GM21515 (cell line): ENCODE results near the gene LRP5.
A peak's percentile ranks its signal among the peaks of the same experiment; 100 is the strongest.

ENCODE experiments used
- ATAC-seq: cut with Tn5 transposase; IDR thresholded peaks from one replicate; pipeline ENCODE4 v1.9.1; 2021; ENCODE audit not compliant: unreplicated experiment

Gene LRP5

DNA sequence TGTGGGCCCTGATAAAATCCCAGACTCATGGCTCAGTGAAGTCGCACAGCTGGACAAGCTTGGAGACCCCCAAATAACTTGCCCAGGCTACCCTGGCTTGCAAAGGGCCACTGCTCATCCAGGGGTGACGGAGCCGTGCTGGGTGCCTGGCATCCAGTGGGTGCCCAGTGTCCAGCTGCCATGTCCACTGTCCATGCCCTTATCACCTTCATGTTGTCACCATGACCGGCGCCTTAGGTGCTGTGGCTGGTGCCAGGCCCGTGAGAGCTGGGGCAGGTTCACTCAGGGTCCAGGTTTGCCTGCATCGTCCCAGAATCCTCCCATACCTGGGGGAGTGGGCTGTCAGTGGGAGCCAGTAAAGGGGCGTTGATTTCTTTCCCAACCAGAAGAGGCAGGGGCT lies 57.4 kb downstream of the LRP5 start:
- no peak for ATAC-seq

DNA sequence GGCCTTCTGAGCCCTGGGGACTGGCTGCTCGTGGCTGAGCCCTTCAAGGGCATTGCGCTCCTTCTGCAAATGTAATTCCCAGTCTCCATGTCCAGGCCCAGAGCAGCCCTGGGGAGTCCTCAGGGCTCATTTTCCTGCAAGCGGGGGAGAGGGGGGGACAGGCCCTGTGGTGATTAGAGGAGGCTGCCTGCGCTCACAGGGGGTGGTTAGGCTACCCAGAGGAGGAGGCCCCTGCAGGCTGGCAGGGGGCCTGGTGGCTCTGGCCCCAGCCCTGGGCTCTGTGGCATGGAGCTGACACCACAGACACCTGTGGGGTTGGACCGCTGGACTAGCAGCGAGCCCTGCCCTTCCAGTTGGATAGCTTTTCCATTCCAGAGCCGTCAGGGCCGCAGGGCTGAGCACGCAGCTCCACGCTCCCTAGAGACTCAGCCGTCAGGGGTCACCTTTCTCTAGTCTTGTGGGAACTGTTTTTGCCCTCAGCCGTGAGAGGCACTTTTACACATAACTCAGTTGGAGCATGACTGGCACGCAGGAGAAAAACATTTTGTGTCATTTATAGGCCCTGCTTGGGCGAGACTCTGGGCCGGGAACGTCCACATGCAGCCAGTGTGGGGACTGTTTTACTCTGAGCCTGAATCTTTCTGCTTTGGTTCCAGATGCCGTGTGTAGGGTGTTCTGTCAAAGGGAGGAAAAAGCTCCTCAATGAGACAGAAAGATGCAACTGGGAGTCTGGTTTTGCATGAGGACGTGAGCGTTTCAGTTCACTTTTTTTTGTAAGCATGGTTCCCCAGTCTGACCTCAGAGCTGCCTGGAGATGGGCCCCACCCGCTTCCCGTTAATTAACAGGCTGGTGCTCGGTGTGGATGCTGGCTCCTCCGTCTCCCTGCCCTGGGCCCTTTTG lies 58.1 kb downstream of the LRP5 start:
- ATAC-seq, result peak; percentile 71

DNA sequence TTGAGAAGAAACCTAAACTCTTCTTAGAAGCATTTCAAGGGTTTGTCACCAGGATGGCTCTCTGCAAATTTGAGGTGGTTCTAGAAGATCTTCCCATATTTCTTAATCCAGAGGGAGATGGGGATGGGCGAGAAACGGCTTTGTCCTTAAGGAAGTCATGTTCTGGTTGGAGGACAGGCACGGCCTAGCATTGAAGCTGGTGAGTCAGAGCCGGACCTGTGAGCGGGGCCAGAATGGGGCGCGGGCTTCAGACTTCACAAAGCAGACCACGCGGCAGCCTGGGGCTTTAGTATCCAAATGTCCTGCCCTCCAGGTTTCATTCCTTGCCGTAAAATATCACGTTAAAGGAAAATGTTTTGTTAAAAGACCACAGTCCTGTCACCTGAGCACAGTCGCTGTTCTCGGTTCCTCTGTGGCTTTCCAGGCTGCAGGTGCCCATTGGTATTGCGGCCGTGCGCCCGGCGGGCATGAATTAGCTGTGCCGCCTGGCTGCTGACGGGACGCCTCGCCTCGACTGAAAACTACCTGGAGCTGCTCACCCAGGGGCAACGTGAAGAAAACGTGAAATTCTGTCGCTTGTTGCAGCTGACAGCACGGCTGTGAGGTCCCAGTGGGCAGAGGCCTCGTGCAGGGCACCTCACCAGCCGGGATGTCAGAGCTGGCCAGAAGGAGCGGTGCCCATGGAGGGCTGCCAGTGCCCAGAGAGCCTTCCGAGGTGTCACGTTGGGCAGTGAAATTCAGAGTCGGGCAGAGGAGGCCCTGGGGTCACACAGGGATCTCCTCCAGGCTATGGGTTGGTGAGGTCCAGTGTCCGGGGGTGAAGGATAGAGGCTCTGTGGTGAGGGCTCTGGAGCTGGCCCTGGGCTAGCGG lies 59.0 kb downstream of the LRP5 start:
- ATAC-seq, result no peak

DNA sequence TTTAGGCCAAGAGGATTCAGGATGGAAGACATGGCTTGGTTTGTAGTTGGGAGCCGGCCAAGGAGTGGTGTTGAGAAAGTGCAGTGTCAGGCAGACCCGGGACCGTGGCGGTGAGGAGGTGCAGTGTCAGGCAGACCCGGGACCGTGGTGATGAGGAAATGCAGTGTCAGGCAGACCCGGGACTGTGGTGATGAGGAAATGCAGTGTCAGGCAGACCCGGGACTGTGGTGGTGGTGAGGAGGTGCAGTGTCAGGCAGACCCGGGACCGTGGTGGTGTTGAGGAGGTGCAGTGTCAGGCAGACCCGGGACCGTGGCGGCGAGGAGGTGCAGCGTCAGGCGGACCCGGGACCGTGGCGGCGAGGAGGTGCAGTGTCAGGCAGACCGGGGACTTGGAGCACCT lies 59.7 kb downstream of the LRP5 start:
- no peak for ATAC-seq

DNA sequence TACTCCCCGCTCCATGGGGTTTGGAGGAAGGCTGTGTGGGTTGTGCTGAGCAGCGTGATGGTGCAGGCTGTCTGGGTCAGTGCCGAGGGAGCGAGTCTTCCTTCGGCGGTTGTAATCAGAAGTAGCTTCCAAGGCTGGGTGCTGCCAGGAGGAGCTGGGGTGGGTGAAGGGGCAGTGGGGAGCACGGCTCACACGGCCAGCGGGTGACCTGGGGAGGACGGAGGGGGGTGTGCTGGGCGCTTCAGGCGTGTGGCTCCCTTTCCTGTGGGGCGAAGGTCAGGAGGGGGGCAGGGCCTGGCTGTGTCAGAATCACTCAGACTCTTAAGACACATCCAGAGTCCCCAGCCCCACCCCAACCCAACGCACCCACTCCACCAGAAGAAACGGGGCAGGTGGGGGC lies 60.2 kb downstream of the LRP5 start:
- no peak for ATAC-seq

DNA sequence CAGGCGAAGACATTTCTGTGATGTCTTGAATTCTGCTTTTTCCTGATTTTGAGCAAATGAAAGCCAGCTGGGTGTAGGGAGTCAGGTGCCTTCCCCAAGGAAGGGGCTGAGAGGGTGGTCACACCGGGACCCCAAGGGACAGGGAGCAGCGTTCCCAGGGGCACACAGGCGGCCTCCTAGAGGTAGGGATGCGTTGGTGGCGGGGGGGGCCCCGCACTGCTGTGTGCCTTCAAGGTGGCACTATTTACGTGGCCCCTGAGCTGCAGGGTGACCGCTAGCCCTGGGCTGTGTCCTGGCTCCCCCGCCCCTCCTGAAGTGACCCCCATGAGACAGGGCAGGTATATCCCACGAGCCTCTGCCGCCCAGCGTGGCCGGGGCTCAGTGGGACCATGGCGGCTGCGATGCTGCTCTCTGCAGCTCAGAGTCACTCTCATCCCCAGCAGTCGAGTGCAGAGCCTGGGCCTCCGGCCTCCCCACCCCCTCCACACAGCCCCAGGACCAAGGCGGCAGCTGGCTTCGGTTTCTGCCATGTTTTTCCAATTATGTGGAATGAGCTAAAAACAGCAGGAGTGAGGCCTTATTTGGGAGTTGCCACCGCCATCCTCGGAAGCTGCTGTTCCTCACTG lies 60.9 kb downstream of the LRP5 start:
- ATAC-seq, result no peak

DNA sequence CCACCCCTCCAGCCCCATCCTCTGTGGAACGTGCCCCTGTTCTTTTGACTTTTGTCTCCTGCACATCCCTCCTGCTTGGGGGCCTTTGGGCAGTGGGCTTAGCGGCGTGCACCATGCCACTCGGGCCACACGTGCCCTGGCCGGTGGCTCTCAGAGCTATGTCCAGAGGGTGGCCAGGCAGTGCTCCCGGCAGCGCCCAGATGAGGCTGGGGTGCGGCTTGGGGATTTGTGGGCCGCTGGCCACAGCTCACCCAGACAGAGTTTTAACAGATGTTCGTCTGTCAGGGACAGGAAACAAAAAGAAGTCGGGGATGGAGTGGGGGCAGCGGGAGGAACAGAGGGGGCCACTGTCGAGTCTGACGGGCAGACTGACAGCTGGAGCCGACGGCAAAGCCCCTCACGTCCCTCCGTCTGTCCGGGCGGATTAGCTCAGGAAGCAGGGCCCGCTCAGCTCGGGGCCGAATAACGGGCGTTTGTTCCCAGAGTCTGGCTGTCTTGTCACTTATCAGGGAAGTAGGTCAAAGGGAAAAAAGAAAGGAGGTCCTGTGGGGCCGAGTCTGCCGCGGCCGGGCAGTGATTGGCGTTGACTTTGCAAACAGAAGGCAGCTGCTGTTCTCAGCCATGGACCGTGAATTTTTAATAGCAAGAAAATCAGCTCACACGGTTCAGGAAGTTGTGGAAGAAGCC lies 61.6 kb downstream of the LRP5 start:
- ATAC-seq, result no peak

DNA sequence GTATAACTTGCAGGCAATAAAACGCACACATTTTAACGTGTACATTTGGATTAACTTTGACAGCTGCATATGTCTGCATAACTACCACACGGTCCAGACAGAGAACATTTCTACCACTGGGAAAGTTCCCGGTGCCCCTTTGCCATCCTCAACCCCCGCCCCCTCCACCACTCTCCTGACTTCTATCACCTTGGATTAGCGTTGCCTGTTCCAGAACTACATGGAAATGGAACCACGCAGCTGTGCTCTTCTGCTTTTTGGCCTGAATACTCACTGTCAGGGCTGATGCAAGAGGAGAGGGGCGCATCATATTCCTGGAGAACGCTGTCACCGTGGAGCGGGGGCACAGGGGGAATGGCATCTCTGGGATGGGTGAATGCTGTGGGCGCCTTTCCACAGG lies 62.1 kb downstream of the LRP5 start:
- ATAC-seq, result no peak

DNA sequence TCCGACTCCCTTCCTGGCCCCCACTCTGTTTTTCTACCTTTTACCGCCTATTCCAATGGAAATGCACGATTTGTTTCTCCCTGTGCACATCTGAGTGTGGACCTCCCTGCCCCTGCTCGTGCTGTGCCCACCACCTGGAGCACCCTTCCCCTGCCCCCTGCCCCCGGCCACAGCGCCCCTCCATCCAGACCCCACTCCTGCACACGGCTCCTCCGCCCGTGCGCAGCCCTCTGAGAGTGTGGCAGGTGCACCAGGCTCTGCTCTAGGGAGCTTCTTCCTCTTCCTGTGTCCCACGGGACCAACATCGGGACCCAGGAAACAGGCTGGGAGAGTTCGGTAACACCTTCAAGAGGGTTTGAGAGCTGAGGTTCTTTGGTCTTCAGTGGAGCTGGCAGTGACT lies 62.9 kb downstream of the LRP5 start:
- no peak for ATAC-seq

DNA sequence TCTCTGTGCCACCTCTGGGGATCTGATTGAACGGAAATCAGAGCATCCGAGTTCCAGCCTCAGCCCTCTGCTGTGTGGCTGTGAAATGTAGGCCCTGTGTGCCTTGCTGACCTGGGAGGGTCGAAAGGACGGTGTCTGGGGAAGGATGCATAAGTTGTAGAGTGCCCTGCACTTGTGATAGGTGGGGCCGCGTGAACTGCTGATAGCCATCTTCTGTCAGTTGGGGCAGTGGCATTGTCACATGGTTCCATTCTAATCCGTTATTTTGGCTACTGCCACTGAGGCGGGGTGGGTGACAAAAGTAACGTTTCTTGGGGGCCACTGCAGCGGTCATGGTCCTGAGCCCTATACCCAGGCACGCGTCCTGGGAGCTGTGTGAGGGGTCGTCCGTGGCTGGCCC lies 63.4 kb downstream of the LRP5 start:
- no peak for ATAC-seq

DNA sequence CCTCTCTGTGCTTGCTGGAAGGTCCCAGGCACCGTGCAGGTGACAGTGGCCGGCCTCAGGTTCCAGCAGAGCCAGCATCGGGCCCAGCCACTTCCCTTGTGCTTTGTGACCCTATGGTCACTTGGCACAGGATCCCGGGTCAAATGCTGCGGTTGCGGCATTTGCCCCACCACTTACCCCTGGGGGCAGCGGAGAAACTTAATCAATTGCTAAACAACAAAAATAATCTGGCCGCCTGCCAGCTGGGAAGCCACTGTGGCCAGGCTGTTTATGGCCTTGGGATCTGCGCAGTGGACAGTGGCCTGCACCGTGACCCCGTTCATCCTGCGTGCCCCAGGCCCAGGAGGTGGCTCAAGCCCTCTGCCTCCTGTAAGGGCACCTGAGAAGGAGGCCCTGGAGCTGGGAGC lies 65.0 kb downstream of the LRP5 start:
- no peak for ATAC-seq

DNA sequence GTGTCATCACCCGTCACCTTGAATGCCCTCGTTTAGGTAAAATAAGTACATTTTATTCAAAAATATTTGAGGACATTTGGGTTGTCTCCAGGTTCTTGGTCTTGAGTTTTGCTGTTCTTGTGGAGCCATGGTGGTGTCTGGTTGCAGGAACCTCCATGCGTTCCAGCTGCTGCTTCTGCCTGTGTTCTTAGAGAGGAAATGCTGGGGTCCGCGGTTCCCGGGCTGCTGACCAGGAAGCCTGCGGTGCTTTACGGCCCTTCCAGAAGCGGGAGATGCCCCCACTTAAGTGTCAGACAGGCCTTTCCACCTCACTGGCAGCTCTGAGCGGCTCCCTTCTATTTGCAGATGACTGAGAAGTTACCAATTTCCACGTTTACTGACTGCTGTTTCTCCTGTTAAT lies 66.8 kb downstream of the LRP5 start:
- ATAC-seq, result no peak

DNA sequence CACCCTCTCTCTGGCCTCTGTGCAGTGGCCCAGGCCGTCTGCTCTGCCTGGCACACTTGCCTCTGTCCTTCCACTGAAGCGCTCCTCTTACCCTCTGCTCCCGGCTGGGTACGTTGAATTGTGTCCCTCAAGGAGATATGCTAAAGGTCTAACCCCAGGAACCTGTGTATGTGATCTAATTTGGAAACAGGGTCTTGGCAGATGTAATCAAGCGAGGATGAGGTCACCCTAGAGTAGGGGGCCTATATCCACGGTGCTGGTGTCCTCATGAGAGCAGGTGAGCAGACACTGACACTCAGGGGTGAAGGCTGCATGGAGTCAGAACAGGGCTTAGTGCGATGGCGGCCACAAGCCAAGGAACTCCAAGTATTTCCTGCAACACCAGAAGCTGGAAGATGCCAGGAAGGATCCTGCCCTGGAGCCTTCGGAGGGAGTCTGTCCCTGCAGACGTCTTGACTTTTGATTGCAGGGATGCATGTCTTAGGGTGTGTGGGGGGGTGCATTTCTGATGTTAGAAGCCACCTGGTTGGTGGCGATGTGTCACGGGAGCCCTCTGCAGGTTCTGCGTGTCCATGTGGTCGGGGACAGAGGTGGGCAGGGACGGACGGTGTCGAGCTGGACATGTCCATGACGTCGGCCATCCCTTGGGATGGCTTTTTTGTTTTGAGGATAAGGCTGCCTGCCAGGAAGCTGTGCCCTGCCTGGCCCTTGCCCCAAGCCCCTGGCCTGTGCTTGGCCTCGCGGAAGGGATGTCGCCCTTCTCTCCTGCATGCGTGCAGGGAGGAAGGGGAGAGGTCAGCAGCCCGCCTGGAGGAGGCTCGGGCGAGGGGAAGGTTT lies 68.6 kb downstream of the LRP5 start:
- no peak for ATAC-seq

DNA sequence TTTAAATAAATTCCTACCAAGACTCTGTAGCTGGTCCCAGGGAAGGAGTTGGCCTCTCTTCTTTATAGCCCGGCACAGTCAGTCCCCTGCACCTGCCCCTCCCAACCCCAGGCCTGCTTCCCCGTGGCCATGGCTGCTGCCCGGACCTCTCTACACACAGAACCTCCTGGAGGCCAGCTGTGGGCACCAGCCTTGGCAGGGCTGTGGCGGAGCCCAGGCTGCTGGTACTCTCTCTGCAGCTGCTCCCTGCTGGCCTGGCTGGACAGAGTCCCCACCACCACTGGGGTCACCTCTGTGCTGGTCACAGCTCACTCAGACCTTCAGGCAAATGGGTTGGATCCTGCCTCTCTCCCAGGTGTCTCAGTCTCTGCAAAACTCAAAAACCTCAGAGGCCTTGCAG lies 69.3 kb downstream of the LRP5 start:
- ATAC-seq, result no peak

DNA sequence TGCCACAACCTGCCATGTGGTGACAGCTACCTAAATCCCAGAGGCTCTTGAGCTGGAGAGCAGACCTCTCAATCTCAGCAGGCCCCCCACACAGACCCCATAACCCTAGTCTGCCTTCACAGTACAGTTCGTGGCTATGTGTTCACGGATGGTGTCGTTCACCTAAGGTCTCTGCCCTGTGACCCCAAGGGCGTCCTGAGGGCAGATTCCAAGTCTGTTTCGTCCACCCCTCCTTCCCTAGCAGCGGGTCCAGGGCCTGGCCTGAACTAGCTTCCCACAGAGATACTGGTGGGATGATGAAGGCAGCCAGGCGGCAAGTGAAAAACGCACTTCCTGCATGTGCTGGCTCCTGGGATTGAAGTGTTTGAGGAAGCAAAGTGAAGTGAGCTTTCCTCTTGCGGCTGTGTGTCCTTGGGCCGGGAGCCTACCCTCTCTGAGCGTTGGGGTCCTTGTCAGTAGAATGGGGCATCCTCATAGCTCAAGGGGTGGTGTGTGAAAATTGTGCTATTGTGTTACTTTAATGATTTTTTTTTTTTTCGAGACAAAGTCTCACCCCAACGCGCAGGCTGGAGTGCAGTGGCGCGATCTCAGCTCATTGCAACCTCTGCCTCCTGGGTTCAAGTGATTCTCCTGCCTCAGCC lies 70.1 kb downstream of the LRP5 start:
- ATAC-seq, result no peak

DNA sequence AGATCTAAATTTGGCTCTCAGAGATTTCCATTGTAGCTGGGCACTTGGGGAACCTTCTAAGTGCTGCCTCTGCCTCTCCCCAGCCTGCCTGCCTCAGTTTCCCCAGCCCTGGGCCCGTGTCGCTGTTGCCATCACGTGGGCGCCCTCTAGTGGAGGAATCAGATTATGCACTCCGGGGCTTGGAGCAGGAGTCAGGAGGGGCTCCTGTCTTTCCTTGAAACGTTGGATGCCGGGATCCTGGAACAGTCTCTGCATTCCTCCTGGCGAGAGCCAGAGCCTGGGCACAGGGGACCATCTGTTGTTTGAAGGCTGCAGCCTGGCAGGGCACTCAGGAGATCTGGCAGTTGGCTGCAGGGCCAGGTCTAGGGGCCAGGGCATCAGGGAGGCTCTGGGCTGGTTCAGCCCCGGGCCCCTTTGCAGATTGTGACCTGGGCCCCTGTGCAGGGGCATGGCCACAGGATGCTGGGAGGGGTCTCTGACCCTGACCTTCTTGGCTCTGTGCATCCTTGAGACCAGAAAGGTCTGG lies 71.6 kb downstream of the LRP5 start:
- ATAC-seq, result no peak

DNA sequence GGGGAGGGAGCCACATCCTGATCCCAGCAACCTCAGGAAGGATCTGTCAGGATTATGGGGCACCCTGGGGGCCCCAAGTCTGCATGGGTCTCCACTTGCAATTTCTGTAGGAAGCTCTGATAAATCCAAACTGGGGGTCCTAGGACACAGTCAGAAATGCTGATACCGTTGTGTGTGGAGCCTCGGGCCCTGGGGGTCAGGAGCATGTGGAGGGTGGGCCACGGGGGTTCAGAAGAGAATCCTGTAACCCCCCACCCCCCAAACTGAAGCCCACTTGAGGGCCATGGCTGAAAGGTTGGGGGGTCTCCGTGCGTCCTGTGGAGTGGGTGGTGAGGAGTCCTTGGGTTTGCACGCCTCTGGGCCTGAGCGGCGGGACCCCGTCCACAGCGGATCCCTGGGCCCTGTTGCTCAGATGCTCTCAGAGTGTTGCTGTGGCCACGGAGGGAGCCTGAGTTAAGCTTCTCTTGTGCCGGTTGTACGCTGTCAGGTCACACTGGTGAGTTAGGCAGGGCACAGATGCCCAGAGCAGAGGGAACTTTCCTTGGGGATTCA lies 72.2 kb downstream of the LRP5 start:
- ATAC-seq, result no peak

DNA sequence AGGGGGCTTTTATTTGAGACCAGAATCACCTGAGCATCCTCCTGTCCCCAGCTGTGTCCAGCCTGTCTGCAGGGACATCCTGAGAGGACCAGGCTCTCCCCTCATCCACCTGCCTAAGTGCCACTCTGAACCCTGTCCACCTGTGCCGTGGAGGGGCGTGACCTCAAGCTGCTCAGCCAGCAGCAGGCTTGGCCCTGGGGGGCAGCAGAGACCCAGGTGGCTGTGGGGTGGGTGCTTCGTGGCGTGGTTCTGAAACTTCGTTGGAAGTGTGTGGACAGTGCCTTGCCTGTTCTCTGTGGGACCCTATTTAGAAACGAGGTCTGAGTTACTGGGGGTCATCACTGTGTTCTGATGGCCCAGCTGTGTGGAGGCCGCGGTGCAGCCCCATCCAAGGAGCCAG lies 72.7 kb downstream of the LRP5 start:
- ATAC-seq, result no peak

DNA sequence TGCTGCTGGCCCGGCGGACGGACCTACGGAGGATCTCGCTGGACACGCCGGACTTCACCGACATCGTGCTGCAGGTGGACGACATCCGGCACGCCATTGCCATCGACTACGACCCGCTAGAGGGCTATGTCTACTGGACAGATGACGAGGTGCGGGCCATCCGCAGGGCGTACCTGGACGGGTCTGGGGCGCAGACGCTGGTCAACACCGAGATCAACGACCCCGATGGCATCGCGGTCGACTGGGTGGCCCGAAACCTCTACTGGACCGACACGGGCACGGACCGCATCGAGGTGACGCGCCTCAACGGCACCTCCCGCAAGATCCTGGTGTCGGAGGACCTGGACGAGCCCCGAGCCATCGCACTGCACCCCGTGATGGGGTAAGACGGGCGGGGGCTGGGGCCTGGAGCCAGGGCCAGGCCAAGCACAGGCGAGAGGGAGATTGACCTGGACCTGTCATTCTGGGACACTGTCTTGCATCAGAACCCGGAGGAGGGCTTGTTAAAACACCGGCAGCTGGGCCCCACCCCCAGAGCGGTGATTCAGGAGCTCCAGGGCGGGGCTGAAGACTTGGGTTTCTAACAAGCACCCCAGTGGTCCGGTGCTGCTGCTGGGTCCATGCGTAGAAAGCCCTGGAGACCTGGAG lies 74.1 kb downstream of the LRP5 start:
- no peak for ATAC-seq
